GM18520 (cell line): Measurements from ENCODE around the gene GRIP1.

ENCODE experiments used
- ATAC-seq: cut with Tn5 transposase; IDR thresholded peaks from one replicate; pipeline ENCODE4 v1.9.1; 2021; ENCODE audit not compliant: unreplicated experiment

Gene GRIP1

GRCh38 chr12:66397574-66398290 is 281.1 kb downstream of the GRIP1 start:
- ATAC-seq, result no peak

- no peak for ATAC-seq
Measured at GRCh38 chr12:66393890-66394289, 285.0 kb downstream of the GRIP1 start.

- ATAC-seq, result no peak
Measured at GRCh38 chr12:66392266-66392915, 286.5 kb downstream of the GRIP1 start.

- ATAC-seq, result no peak
Measured at GRCh38 chr12:66388517-66388916, 290.4 kb downstream of the GRIP1 start.

- no peak for ATAC-seq
Measured at GRCh38 chr12:66387117-66387516, 291.8 kb downstream of the GRIP1 start.

GRCh38 chr12:66380769-66381535 is 297.9 kb downstream of the GRIP1 start:
- ATAC-seq, result no peak

- no peak for ATAC-seq
Measured at GRCh38 chr12:66379616-66380015, 299.3 kb downstream of the GRIP1 start.

- ATAC-seq, result no peak
Measured at GRCh38 chr12:66375560-66375959, 303.3 kb downstream of the GRIP1 start.

- ATAC-seq, result no peak
Measured at GRCh38 chr12:66371982-66372381, 306.9 kb downstream of the GRIP1 start.

GRCh38 chr12:66367015-66367667 is 311.7 kb downstream of the GRIP1 start:
- ATAC-seq, result no peak

- ATAC-seq, result no peak
Measured at GRCh38 chr12:66365718-66366490, 313.0 kb downstream of the GRIP1 start.

- ATAC-seq, result no peak
Measured at GRCh38 chr12:66361703-66362102, 317.2 kb downstream of the GRIP1 start.

- no peak for ATAC-seq
Measured at GRCh38 chr12:66359300-66359699, 319.6 kb downstream of the GRIP1 start.

GRCh38 chr12:66354291-66354690 is 324.6 kb downstream of the GRIP1 start:
- ATAC-seq, result no peak

GRCh38 chr12:66352899-66353298 is 326.0 kb downstream of the GRIP1 start:
- no peak for ATAC-seq

- ATAC-seq, result no peak
Measured at GRCh38 chr12:66352197-66352596, 326.7 kb downstream of the GRIP1 start.

- ATAC-seq, result no peak
Measured at GRCh38 chr12:66351301-66351700, 327.6 kb downstream of the GRIP1 start.

- no peak for ATAC-seq
Measured at GRCh38 chr12:66345956-66346355, 332.9 kb downstream of the GRIP1 start.

GRCh38 chr12:66345212-66345611 is 333.7 kb downstream of the GRIP1 start:
- no peak for ATAC-seq

GRCh38 chr12:66341126-66341525 is 337.8 kb downstream of the GRIP1 start:
- no peak for ATAC-seq

GRCh38 chr12:66340131-66340530 is 338.7 kb downstream of the GRIP1 start:
- no peak for ATAC-seq
